ENCODE measurements around the gene FAM240A.

FAM240A gene

GRCh38 chr3:46662771-46663551, 50.6 kb downstream of the FAM240A start:
- no peak for DNase-seq (ENCODE audit: low read depth)

- DNase-seq (ENCODE audit: low read depth), result no peak
Observed at GRCh38 chr3:46663591-46664135, 51.3 kb downstream of the FAM240A start.

GRCh38 chr3:46664188-46664970, 52.1 kb downstream of the FAM240A start:
- DNase-seq (ENCODE audit: low read depth), result no peak

GRCh38 chr3:46664971-46665762, 52.8 kb downstream of the FAM240A start:
- DNase-seq (ENCODE audit: low read depth), result no peak

GRCh38 chr3:46665763-46666452, 53.6 kb downstream of the FAM240A start:
- no peak for DNase-seq (ENCODE audit: low read depth)

GRCh38 chr3:46666453-46666845, 54.1 kb downstream of the FAM240A start:
- DNase-seq (ENCODE audit: low read depth), result no peak

- DNase-seq (ENCODE audit: low read depth), result no peak
Observed at GRCh38 chr3:46667061-46667621, 54.8 kb downstream of the FAM240A start.

- no peak for DNase-seq (ENCODE audit: low read depth)
Observed at GRCh38 chr3:46667657-46668056, 55.3 kb downstream of the FAM240A start.

GRCh38 chr3:46668116-46668515, 55.8 kb downstream of the FAM240A start:
- DNase-seq (ENCODE audit: low read depth), result no peak

GRCh38 chr3:46668591-46668990, 56.3 kb downstream of the FAM240A start:
- DNase-seq (ENCODE audit: low read depth), result no peak

- no peak for DNase-seq (ENCODE audit: low read depth)
Observed at GRCh38 chr3:46669191-46669999, 57.1 kb downstream of the FAM240A start.

- no peak for DNase-seq (ENCODE audit: low read depth)
Observed at GRCh38 chr3:46670000-46670890, 57.9 kb downstream of the FAM240A start.

- no peak for DNase-seq (ENCODE audit: low read depth)
Observed at GRCh38 chr3:46670891-46671427, 58.6 kb downstream of the FAM240A start.

- DNase-seq (ENCODE audit: low read depth), result no peak
Observed at GRCh38 chr3:46671541-46672348, 59.4 kb downstream of the FAM240A start.

- no peak for DNase-seq (ENCODE audit: low read depth)
Observed at GRCh38 chr3:46672349-46672695, 60.0 kb downstream of the FAM240A start.

GRCh38 chr3:46673151-46674030, 61.1 kb downstream of the FAM240A start:
- DNase-seq (ENCODE audit: low read depth), result no peak
